Stimulated activated CD8-positive, alpha-beta memory T cell treated with anti-CD3 and anti-CD28 coated beads, Interleukin-4, amount 100 ng/mL, for 48 hours (primary cell): Measurements from ENCODE around the gene PMM2.
"Not testable (repeated sequence)": the region's sequence is repeated elsewhere in the genome, so short reads cannot be mapped to it uniquely, and the experiment has no call there.

Experiments
- DNase-seq: peaks from one replicate; pipeline ENCODE4 v3.0.0-alpha.2; 2020

PMM2 gene

DNA sequence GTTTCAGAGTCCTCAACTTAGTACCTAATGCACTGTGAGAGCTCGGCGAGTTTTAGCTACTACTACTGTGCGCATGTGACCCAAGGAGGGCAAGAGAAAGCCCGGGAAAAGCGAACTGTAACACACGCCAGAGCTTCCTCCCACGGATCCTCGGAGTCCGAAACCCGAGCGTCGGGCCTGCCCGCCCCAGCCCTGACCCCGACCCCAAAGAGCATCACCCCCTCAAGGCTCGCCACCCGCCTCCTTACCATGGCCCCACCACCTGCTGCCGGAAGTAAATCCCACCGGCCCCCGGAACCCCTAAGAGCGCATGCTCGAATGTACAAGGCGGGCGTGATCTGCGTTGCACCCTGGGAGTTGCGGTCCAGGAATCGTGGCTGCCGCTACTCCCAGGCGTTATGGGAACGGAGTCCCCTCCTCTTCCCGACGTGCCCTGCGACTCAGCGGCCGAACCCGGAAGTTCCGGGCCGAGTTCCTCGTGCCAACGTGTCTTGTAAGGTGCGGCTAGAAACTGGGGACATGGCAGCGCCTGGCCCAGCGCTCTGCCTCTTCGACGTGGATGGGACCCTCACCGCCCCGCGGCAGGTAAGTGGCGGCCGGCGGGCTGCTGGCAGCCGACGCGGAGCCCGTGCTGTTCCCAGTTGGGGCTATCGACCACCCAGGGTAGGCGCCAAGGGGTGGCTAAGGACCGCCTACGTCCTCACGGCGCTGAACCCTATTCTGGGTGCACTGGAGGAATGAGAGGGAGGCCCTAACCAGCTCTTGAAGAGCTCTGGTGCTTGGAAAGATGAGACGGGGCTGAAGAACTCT lies at the start of gene PMM2, which contains the start of gene TMEM186:
TSS of gene PMM2 (plus strand) at position 476 of the 810 bp plus-strand sequence. CDS start at position 520, 44 bp downstream.
TSS of gene TMEM186 (minus strand) at position 276 of the 810 bp plus-strand sequence. CDS start at position 251, 25 bp downstream.
- DNase-seq: peak; percentile 96

DNA sequence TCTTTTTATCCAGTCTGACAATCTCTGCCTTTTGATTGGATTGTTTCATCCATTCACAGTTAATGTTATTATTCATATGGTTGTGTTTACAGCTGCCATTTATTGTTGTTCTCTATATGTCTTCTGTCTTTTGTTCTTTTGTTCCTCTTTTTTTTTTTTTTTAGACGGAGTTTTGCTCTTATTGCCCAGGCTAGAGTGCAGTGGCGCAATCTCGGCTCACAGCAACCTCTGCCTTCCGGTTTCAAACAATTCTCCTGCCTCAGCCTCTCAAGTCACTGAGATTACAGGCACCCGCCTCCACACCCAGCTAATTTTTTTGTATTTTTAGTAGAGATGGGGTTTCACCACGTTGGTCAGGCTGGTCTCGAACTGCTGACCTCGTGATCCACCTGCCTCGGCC lies 48.7 kb upstream of the PMM2 start:
- DNase-seq: not testable (repeated sequence)

DNA sequence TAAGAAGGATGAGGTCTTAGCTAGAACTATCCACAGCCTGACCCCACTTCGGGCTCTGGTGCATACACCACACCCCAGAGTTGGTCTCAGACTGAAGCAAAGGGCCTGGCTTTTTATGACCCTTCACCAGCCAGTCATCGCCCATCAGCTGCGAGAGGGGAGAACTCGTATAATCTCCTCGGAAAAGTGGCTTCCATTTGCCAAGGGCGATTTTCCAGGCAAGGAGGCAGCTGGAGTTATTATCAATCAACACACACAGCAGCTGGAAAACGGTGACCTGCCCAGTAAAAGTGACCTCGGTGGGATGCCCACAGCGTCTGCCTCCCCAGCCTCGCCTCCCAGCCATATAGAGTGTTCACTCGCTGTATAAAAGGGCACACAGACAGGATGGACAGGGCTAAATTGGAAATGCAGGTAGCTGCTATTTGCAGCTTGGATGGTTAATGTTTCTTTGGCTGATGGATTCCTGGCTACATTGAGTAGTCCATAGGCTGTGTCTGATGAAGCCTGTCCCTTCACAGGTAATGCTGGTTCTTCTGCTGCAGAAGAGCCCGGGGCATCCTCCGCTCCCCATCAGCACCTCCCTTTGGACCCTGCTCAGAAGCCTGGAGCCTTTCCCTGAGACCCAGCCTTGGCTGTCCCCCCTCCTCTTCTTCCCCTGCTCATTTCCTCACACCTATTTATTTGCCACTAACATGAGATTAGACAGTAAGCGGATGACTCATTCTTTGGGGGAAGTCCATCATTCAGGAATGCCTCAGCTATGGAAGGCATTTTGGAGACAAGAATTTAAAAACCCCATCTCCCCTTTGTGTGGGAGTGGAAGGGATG lies 45.9 kb upstream of the PMM2 start:
- no peak for DNase-seq

DNA sequence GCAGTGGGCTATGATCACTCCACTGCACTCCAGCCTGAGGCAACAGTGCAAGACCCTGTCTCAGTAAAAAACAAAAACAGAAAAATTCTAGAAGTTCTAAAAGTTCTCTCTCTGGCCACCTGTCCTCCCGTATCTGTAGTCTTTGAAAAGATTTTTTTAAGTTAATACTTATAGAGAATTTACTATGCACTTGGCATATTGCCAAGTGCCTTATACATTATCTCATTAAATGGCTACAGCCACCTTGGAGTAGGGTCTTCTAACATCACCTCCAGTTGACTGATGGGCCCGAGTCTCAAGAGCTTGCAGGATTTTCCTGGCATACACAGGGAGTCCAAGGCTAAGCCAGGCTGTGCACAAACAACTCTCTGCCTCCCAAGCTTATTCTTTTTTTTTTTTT lies 44.9 kb upstream of the PMM2 start:
- DNase-seq: no peak

DNA sequence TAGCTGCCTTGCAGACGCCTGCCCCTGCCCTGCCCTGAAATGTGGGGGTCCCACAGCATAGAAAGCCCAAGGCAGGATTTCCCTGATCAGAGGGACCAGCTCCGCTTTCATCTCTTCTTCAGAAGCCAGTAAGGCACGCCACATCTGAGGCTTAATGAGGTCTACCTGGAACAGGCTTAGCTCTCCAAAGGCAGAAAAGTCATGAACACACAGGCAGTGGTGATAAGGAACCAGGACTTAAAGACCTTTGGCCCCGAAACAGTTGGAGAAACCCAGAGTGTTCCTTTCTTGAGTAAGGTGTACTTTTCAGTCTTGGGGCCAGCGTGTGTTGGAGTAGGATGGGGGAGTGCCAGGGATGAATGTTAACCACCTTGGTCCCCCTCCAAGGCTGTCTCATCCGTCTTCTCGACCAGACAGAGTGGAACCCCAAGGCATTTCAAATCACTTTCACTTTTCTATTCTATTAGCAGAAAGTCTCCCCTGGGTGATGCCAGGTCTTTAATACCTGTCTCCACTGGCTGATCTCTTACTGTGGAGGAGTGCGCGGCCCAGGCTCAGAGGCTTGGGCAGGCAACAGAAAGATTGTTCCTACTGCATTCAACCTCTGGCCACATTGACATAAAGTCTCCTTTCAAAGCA lies 44.1 kb upstream of the PMM2 start:
- no peak for DNase-seq

DNA sequence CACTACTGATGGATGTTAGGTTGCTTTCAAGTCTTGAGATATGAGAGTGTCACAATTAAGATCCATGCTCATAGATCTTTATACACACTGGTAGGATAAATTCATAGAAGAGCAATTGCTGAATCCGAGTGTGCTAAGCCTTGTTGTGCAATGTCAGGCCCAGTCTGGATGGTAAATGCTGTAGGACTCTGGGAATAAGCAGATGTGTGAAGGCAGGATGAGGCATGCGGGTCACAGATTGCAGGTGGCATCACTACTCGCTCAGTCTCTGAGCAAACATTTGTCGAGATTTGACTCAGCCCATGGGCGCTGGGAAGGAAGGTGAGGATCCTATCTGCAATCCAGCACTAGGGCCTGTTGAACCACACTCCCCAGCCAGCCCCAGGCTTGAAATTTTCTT lies 40.9 kb upstream of the PMM2 start:
- no peak for DNase-seq

DNA sequence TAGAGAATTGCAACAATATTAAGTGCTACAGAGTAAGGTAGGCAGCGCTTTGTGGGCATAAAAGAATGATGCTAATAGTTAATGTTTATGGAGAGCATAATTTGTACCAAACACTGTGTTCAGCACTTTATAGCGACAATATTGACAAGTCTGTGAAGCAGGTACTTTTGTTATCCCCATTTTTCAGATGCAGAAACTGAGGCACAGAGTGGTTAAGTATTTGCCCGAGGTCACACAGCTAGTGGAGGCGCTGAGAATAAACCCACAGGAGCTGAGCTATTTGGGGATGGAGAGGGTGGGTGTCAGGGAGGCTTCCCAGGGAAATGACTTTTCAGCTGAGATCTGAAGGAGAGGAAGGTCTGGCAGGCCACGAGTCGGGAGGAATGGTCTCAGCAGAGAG lies 39.6 kb upstream of the PMM2 start:
- no peak for DNase-seq

DNA sequence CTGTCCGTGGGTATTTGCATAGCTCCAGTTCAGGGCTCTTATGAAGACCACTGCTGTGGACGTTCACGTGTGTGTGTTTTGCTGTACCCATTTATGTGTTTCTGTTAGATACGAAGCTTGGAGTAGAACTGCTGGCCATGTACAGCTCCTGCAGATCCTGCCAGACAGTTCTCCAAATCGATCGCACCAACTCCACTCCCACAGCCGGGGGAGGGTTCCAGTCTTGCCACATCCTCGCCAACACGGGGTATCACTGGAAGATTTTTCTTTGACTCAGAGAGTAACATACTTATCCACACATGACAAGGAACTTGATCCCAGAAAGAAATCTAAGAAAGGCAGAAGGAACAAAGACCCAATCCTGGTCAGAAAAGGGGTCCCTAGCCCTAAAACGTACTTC lies 37.6 kb upstream of the PMM2 start:
- no peak for DNase-seq

DNA sequence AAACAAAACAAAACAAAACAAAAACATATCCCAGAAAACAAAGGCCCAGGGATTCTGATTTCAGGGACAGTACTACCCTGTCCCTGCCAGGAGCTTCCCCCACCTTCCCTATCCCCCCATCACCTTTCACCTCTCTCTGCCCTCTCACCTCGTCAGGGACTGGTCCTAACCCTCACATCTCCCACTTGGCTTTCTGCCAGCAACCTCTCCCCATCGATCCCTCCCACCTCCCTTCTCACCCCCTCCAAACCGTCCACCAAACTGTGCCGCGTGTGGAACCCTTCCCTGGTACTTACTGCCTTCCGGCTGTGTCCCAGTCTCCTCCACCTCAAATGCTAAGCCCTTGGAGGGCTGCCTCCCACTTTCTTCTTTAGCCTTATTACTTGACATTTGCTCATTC lies 36.6 kb upstream of the PMM2 start:
- DNase-seq: no peak

DNA sequence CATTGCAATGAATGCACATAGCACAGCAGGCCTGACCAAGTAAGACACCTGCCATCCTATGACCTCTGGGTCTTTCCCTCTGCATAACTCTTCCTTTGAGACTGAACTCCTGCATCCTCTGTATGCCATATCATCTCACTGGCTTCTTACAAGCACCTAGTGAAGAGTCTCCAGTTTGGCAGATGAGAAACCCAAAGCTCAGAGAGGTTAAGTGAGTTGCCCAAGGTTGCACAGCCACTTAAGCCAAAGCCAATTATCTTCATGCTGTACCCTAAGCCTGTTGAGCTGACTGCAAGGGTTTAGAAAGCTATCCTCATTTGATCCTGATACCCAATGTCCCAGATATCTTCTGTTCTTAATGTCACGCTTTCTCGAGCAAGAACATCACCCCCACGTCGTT lies 35.4 kb upstream of the PMM2 start:
- no peak for DNase-seq

DNA sequence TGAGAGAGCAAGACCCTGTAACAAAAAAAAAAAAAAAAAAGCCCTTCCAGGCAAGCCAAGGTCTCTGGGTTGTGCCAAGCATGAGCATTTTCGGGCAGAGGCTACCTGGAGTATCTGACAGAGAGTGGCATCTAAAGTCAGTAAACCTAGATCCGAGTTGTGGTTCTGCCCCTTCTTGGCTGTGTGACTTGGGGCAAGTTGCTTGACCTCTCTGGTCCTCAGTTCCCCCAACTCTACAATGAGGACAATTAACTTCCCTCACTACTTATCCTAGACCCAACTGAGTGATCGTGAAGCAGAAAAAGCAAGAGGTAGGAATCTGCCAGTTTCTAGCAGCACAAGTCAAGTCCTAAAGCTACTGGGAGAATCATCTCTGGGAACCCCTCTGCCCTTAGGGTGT lies 34.6 kb upstream of the PMM2 start:
- DNase-seq: no peak

DNA sequence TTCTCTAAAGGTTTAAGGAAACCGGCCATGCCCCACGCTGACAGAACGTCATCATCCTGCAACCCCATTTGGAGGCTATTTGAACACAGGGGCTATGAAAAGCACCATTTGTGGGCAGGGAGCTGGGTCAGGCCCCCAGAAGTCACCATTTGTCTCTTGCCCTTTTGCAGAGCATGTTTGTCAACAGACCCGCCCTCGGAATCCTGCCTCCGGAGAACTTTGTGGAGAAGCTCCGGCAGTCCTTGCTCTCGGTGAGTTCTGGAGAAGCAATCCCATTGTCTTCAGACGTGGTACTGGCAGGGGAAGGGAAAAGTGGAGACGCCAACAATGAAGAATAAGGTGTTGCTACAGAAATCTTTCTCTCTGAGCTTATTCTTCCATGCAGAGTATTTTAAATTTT lies 33.7 kb upstream of the PMM2 start:
- no peak for DNase-seq

DNA sequence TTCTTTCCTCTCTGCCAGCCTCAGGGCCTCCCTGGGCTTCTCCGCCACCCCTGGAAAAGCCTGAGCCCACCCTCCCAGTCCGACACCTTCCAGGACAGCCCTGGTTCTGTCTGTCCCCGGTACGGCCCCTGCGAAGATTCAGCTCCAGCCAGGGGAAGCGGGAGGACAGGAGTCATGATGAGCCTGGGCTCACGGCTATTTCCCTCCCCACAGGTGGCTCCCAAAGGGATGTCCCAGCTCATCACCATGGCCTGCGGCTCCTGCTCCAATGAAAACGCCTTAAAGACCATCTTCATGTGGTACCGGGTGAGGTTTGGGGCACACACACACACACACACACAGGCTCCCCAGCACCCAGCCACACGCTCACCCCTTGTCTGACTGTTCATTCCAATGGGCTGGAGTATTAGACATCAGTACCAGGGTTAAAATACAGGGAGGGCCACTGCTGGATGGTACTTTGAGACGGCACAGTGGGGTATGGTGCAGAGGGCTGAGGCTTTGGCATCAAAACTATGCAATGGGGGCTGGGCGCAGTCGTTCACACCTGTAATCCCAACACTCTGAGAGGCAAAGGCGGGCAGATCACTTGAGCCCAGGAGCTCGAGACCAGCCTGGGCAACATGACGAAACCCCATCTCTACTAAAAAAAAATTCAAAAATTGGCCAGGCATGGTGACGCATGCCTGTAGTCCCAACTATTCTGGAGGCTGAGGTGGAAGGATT lies 33.0 kb upstream of the PMM2 start:
- no peak for DNase-seq

DNA sequence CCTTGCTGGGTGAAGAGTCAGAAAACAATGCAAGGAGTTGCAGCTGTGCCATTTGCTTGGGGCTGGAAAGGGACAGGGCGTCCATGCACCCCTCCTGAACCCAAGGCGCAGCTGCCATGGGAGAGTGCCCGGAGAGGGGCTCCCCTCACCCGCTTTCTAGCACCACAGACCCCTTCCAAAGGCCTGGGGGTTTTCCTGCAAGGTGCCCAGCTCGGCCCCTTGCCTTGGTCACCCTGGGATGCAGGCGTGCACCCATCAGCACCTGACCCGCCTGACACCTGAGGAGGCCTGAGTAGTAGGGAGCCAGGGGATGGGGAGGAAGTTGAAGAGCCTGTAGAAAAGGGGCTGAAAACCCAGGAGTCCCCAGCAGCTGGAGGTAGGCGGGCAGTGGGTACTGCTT lies 30.5 kb upstream of the PMM2 start:
- no peak for DNase-seq

DNA sequence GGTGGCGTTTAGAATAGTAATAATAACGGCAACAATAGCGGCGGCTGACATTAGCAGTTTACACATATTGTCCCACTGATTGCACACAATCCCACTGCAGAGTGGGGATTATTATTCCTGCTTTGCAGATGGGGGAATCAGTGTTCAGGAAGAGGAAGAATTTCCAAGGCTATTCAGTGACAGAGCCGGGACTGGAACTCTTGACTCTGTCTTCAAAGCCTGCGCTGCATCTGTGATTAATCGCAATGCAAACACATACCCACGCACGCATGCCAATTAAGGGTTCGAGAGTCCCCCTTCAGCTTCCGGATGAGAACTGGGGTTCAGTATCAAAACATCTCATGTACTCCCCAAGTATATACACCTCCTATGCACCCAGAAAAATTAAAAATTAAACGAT lies 29.4 kb upstream of the PMM2 start:
- DNase-seq: no peak

DNA sequence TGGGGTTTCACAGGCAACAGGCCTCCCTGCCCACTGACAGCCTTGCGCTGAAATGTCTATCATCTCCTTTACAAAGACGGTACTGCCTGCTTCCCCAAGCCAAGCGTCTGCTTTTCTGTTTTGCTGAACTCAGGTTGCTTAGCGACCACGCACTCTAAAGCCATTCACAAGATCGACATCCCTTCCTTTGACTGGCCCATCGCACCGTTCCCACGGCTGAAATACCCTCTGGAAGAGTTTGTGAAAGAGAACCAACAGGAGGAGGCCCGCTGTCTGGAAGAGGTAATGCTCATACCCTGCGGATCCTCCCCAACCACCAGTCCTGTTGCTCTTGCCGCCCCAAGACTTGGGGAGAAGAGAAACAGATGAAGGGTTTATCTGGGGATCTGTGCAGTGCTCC lies 28.9 kb upstream of the PMM2 start:
- no peak for DNase-seq

DNA sequence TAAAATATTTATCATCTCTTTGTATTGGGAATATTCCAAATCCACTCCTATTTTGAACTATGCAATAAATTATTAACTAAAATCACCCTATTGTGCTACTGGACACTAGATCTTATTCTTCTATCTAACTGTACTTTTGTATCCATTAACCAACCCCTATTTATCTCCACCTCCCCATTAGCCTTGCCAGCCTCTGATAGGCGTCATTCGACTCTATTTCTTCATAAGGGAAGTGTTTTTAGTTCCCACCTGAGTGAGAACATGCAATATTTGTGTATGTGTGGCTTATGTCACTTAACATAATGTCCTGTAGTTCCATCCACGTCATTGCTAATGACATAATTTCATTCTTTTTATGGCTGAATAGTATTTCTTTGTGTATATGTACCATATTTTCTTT lies 24.1 kb upstream of the PMM2 start:
- no peak for DNase-seq

DNA sequence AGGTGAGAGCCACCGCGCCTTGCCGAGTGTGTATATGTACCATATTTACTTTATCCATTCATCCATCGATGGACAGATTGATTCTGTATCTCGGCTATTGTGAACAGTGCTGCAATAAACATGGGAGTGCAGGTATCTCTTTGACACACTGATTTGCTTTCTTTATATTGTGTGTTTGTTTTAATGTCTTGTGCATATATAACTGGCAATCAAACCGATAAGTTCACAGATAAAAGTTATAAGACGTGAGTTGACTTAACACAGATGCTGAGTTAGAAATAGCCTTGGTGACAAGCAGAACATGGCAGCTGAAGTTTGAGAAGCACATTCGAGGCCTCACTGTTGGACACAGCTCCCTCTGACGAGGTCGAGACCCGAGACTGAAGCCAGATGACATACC lies 23.4 kb upstream of the PMM2 start:
- DNase-seq: no peak

DNA sequence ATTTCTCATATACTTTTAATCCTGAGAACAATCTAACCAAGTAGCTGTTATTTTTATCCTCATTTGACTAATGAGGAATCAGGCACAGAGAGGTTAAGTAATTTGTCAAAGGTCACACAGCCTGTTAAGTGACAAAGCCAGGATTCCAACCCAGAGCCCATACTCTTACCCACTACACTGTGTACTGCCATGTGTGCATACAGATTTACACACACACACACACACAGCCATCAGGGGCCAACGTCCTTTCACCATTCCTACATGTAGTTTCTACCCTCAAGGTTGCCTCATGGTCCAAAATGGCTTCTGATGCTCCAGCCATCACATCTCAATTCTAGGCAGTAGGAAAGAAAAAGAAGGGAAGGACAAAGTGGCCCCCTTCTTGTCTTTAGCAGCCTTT lies 22.3 kb upstream of the PMM2 start:
- no peak for DNase-seq

DNA sequence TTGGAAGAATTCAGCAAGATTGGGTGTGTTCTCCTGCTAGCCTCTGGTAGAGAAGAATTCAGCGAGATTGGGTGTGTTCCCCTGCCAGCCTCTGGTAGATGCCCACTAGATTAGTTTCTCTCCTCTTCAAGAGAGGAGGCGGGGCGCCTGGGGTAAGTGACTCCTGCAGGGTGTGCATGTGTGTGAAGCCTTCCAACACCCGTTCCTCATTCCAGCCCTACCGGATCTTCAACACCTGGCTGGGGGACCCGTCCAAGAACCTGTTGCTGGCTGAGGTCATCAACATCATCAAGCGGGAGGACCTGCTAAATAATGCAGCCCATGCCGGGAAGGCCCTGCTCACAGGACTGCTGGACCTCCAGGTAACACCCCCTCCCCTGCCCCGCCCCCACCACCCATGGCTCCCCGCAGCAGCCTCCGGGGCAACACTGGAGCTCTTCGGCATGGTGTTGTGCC lies 21.5 kb upstream of the PMM2 start:
- DNase-seq: no peak

DNA sequence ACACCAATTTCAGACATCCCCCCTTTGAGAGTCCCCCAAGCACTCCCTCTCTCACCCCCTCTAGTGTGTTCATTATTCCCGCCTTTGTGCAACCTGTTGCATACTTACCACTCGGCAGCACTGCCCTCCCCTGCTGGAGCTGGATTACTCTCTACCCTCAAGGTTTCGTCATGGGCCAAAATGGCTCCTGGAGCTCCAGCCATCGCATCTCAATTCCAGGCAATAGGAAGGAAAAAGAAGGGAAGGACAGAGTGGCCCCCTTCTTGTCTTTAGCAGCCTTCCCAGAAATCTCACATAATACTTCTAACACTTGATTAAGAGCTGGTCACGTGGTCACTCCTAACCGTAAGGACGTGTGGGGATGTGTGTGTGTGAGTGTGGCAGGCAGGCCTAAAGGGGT lies 20.4 kb upstream of the PMM2 start:
- no peak for DNase-seq

DNA sequence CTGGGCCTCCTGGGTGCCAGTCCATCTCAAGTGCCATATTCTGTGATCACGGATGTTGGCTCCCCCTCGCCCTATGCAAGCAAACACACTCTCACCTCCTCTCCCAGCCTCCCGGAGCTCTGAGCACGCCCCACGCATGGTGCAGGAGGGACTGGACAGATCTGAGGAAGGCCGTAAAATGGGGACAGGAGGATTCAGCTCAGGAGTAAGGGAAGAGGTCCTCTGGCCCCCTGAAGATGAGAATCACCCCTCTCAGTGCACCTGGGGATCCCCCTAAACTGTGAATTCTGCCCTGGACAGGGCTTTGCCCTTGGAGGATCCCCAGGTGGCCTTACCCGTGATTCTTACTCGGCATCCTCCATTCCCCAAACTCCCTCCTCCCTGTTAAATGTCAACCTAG lies 15.8 kb upstream of the PMM2 start:
- DNase-seq: no peak

DNA sequence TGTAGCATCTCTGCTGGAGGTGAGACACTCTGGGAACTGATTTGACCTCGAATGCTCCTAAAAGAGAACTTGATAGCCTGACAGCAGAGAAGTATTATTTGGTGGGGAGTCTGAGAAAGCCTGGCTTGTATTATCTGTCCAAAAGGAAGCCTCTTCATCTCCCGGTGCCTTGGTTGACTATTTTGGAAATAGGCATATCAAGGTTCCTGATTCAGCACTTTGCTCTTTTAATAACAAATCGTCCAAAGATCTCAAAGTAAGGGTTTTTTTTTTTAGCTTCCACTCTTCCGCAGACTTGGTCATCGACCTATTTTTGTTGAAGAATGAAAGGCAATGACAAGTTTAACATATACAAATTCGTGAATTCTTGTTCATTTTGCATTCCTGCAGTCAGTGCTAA lies 15.0 kb upstream of the PMM2 start:
- DNase-seq: no peak
